Vagina (tissue), 2 donors: ENCODE results near the gene SCARF2.

Experiments
- POLR2A ChIP-seq, 2 donors: fragments of 450-650 bp; IDR thresholded peaks; one replicate each; pipeline ENCODE4 v1.6.1; 2017; ENCODE audit warnings: antibody characterized with exemption in 2 of 2, mild to moderate bottlenecking in 2 of 2, moderate library complexity in 2 of 2
- POLR2AphosphoS5 ChIP-seq, 2 donors: sonication (generic); formaldehyde crosslinking; IDR thresholded peaks; one replicate each; pipeline ENCODE4 v1.9.0; 2017; ENCODE audit warnings: antibody characterized with exemption in 2 of 2, mild to moderate bottlenecking in 2 of 2, low read depth in 1 of 2; ENCODE audit not compliant: insufficient read depth in 1 of 2
- TF ChIP-seq, protein P1 (sequence below), 3 experiments: fragments of 450-650 bp in 2 of 3; fragments of 200-600 bp in 1 of 3; sonication (generic) in 1 of 3; IDR thresholded peaks; one replicate each; pipeline ENCODE4 v1.5.1; 2017 to 2019; ENCODE audit warnings: antibody characterized with exemption in 3 of 3, mild to moderate bottlenecking in 2 of 3, moderate library complexity in 2 of 3

GRCh38 chr22:20429254-20430100 lies 8.1 kb downstream of the SCARF2 start:
- TF ChIP-seq, protein P1, sequence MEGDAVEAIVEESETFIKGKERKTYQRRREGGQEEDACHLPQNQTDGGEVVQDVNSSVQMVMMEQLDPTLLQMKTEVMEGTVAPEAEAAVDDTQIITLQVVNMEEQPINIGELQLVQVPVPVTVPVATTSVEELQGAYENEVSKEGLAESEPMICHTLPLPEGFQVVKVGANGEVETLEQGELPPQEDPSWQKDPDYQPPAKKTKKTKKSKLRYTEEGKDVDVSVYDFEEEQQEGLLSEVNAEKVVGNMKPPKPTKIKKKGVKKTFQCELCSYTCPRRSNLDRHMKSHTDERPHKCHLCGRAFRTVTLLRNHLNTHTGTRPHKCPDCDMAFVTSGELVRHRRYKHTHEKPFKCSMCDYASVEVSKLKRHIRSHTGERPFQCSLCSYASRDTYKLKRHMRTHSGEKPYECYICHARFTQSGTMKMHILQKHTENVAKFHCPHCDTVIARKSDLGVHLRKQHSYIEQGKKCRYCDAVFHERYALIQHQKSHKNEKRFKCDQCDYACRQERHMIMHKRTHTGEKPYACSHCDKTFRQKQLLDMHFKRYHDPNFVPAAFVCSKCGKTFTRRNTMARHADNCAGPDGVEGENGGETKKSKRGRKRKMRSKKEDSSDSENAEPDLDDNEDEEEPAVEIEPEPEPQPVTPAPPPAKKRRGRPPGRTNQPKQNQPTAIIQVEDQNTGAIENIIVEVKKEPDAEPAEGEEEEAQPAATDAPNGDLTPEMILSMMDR (IDR thresholded peaks at IDR 0.05): no peak
- TF ChIP-seq POLR2A (IDR thresholded peaks at IDR 0.05) (no peak), POLR2AphosphoS5 (IDR thresholded peaks at IDR 0.05; ENCODE audit: insufficient read depth in 1 of 2, low read depth in 1 of 2) (no peak)
